Measurements from ENCODE around the gene SLC41A1. TPM values are rescaled to one million over a fixed set of nuclear protein-coding genes. Genes with fewer than 3 reads are reported as not detected.

The SLC41A1 gene
- total RNA-seq, 4 donors from 2014 or later: 20.9 to 38.7 (median 29.1) TPM

DNA sequence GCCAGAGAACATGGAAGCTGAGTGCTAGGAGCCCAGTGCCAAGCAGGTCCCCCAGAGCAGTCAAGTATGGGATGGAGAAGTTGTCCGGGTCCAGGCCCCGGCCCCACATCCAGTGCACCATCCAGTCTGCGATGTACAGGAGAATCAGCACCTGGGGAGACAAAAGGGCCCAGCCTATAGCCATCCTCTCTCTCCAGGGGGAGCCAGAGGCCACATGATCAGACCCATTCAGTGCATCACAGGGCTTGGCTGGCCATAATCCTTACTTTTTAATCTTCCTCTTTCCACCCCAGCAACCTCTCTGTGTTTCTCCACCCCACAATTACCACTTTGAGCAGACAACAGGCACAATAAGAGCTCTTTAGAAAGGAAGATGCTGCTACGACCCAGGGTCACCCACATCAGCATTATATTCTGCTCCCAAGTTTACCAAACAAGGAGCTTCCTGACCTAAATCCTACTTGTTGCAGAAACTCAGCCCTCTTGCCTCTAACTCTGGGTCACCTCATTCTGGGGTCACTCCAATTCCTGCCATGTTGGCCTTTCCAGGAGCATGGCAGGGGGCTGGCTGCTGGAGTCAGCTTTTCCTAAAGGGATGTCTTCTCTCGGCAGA lies 21.3 kb downstream of the SLC41A1 start:
- Histone ChIP-seq H3K4me3 (no peak overlapping the region), H3K27ac (no peak overlapping the region), H3K36me3 (peaks cover 0 to 76% of the 10 kb centered on the region in 2 donors), H3K4me1 (peaks cover 0 to 4% (median 0%) of the 10 kb centered on the region in 3 donors), H3K27me3 (no peaks in the 10 kb centered on the region), H3K9me3 (no peaks in the 10 kb centered on the region)
- 60 to 67% methylated on average over 2 to 4 of the region's 5 CpGs for WGBS, 2 donors (ENCODE audit: low coverage in 1 of 2)
- ATAC-seq: peak; percentile 88
- TF ChIP-seq, protein P1, sequence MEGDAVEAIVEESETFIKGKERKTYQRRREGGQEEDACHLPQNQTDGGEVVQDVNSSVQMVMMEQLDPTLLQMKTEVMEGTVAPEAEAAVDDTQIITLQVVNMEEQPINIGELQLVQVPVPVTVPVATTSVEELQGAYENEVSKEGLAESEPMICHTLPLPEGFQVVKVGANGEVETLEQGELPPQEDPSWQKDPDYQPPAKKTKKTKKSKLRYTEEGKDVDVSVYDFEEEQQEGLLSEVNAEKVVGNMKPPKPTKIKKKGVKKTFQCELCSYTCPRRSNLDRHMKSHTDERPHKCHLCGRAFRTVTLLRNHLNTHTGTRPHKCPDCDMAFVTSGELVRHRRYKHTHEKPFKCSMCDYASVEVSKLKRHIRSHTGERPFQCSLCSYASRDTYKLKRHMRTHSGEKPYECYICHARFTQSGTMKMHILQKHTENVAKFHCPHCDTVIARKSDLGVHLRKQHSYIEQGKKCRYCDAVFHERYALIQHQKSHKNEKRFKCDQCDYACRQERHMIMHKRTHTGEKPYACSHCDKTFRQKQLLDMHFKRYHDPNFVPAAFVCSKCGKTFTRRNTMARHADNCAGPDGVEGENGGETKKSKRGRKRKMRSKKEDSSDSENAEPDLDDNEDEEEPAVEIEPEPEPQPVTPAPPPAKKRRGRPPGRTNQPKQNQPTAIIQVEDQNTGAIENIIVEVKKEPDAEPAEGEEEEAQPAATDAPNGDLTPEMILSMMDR (IDR thresholded peaks at IDR 0.05): peak in 3 of 4 experiments; percentile 79 to 86 (median 79)
- TF ChIP-seq POLR2A (IDR thresholded peaks at IDR 0.05): no peak

DNA sequence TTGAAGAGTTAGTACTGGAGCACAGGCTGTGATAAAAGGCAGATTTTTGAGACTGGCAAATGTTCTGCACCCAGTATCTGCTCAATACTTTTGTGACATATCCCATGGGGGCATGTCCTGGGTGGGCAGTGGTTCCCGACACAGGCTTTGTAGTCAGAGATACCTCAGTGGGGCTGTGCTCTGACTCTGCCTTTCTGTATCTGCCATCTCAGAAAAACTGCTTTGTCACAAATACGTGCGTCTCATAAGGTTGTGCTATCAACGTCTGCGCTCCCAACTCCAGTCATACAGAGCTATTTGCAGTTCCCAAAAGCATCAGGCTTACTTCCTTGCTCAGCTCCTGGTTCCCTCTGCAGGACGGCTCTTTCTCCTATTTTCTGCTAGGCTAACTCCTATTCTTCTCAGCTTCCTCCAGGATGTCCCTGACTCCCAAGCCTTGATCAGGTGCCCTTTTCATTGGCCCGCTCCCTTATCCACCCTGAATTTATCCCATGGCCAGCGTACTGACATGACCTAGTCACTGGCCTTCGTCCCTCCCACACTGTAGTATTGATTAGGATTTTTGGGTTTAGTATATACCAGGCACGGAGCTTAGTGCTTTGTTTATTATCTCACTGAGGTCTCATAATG lies 25.6 kb downstream of the SLC41A1 start:
- no peak overlapping the region for H3K4me3 ChIP-seq
- H3K27ac ChIP-seq: no peak overlapping the region
- TF ChIP-seq POLR2A (IDR thresholded peaks at IDR 0.05) (no peak), POLR2AphosphoS5 (IDR thresholded peaks at IDR 0.05) (no peak), EP300 (IDR thresholded peaks at IDR 0.05) (no peak)
- TF ChIP-seq, protein P1 (IDR thresholded peaks at IDR 0.05): no peak
- peaks cover 0 to 33% of the 10 kb centered on the region in 2 donors for H3K36me3 ChIP-seq
- no peaks in the 10 kb centered on the region for H3K27me3 ChIP-seq
- peaks cover 0 to 25% (median 0%) of the 10 kb centered on the region in 3 donors for H3K4me1 ChIP-seq
- WGBS, 2 donors (ENCODE audit: low coverage in 1 of 2): 69 to 86% methylated on average over 7 to 10 of the region's 10 CpGs
- H3K9me3 ChIP-seq: no peaks in the 10 kb centered on the region
- ATAC-seq: no peak

DNA sequence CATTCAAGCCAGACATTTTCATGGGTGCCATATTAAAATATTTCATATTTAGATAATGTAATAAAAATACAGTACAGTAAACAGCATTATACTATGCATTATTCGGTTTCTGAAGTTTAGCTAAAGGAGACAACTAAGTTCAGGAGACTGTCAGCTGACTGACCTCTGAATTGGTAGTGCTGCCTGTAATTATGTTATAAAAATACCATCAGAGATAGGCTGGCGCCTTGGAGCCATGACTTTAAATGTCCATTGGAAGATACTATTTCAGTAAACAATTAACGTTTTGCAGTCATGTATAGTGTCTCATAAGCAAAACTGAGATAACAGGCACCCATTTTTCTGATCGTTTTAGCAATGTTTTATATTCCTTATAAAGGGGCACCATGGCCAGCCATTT lies 26.4 kb downstream of the SLC41A1 start:
- no peak for ATAC-seq
- 56 to 69% methylated on average over 4 of the region's 4 CpGs for WGBS, 2 donors (ENCODE audit: low coverage in 1 of 2)

DNA sequence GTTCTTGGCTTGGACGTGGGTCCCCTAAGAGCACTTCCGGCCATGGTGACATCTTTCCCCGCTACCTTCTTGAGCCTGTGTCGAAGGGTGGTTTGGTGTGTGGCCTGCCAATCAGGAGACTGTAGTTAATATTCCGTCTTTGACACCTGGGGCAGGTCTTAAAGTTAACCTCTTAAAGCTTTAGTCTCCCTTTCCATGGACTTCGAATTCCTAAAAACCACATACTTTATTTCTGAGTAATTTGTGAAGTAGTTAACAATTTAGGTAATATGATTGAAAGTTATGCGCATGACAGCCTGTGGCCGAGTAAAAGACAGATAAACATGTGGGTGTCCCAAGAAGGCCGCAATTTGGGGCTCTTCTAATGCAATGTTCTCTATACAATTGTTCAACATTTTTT lies 27.6 kb downstream of the SLC41A1 start:
- ATAC-seq: no peak
- no peaks in the 10 kb centered on the region for H3K27me3 ChIP-seq
- TF ChIP-seq POLR2AphosphoS5 (IDR thresholded peaks at IDR 0.05) (no peak), EP300 (IDR thresholded peaks at IDR 0.05) (no peak), POLR2A (IDR thresholded peaks at IDR 0.05) (no peak)
- TF ChIP-seq, protein P1 (IDR thresholded peaks at IDR 0.05): no peak
- 90 to 91% methylated on average over 6 to 9 of the region's 9 CpGs for WGBS, 2 donors (ENCODE audit: low coverage in 1 of 2)
- H3K4me1 ChIP-seq: peaks cover 0 to 23% (median 0%) of the 10 kb centered on the region in 3 donors
- no peaks in the 10 kb centered on the region for H3K9me3 ChIP-seq
- H3K36me3 ChIP-seq: peaks cover 0 to 14% of the 10 kb centered on the region in 2 donors
- no peak overlapping the region for H3K27ac ChIP-seq
- H3K4me3 ChIP-seq: no peak overlapping the region

More for the DNA sequence above, 26.4 kb downstream of the SLC41A1 start:
- Histone ChIP-seq H3K36me3 (peaks cover 0 to 25% of the 10 kb centered on the region in 2 donors), H3K27me3 (no peaks in the 10 kb centered on the region), H3K4me3 (no peak overlapping the region), H3K9me3 (no peaks in the 10 kb centered on the region), H3K27ac (no peak overlapping the region), H3K4me1 (peaks cover 0 to 23% (median 0%) of the 10 kb centered on the region in 3 donors)
- TF ChIP-seq POLR2AphosphoS5 (IDR thresholded peaks at IDR 0.05): no peak
- no peak for TF ChIP-seq POLR2A (IDR thresholded peaks at IDR 0.05)
- TF ChIP-seq EP300 (IDR thresholded peaks at IDR 0.05): no peak
- TF ChIP-seq, protein P1 (IDR thresholded peaks at IDR 0.05): no peak

DNA sequence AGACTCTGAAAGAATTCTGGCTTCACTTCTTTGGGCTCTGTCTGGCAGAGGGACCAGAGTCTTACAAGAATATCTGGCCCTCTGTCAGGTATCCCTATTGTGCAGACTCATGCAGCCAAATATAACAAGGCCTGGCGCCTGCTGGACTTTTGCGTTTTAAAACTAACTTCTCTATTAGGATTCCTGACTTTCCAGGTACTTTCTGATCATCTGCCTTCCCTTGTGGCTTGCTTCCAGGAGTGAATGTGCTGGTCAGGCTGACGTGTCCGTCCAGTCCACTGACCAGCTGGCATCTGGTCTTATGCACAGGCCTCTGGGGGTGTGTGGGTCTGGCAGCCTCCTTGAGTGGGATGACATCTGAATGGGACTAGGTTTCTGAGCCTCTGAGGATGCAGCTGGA lies 29.1 kb downstream of the SLC41A1 start:
- Histone ChIP-seq H3K9me3 (no peaks in the 10 kb centered on the region), H3K27me3 (no peaks in the 10 kb centered on the region), H3K27ac (peak overlapping the region; percentile 59 to 81 (median 80)), H3K4me1 (peaks cover 0 to 23% (median 0%) of the 10 kb centered on the region in 3 donors), H3K36me3 (no peaks in the 10 kb centered on the region), H3K4me3 (no peak overlapping the region)
- WGBS, 2 donors (ENCODE audit: low coverage in 1 of 2): 57 to 67% methylated on average over 2 of the region's 4 CpGs
- TF ChIP-seq POLR2A (IDR thresholded peaks at IDR 0.05): no peak
- TF ChIP-seq, protein P1 (IDR thresholded peaks at IDR 0.05): no peak
- TF ChIP-seq EP300 (IDR thresholded peaks at IDR 0.05): no peak
- TF ChIP-seq POLR2AphosphoS5 (IDR thresholded peaks at IDR 0.05): no peak
- peak; percentile 81 for ATAC-seq

All from gastroesophageal sphincter (tissue), 4 donors.